Measurements from ENCODE around the gene ACRV1.
"Not testable (repeated sequence)": the region's sequence is repeated elsewhere in the genome, so short reads cannot be mapped to it uniquely, and the experiment has no call there.

The ACRV1 gene, protein sequence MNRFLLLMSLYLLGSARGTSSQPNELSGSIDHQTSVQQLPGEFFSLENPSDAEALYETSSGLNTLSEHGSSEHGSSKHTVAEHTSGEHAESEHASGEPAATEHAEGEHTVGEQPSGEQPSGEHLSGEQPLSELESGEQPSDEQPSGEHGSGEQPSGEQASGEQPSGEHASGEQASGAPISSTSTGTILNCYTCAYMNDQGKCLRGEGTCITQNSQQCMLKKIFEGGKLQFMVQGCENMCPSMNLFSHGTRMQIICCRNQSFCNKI

DNA sequence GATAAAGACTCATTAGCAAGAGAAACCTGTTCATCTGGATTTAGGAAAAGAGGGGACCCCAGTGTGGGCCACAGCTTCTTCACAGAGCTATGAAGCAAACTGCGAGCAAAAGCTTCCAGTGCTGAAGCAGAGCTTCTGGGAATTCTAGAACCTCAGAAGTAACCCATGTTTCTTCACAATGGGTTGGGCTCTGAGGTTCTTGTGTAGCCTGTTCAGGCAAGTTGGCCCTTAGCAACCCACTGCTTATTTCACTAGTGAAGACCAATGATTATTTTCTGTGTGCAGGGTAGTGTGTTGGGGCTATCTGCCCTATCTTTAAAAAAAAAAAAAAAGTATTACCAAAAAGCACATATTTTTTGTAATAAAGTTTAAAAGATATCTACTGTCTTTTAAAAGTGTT, at the start of gene ACRV1:
Gene ACRV1 (minus strand): TSS at position 101 of the 400 bp plus-strand sequence. CDS start 67 bp downstream, at position 34.
- DNase-seq (ENCODE audit: low read depth in 2 of 2, low spot score in 1 of 2): no peak

DNA sequence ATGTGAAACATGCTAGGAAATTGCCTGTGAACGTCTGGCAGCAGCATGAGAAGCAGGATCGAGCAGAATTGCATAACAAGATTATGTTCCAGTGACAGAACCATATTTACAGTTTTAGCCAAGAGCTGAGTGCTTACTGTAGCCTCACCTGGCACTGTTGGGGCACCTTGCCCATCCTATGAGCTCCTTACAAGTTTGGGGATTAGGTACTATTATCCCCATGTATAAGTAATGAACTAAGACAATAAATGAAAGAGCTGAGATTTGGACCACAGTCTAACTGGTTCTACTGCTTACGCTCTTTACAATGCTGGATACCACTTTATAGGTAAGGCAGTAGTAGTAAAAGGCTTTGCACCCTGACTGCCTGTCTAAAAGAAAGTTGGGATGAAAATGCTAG, 48.3 kb upstream of the ACRV1 start:
- DNase-seq (ENCODE audit: low read depth in 2 of 2, low spot score in 1 of 2): no peak

DNA sequence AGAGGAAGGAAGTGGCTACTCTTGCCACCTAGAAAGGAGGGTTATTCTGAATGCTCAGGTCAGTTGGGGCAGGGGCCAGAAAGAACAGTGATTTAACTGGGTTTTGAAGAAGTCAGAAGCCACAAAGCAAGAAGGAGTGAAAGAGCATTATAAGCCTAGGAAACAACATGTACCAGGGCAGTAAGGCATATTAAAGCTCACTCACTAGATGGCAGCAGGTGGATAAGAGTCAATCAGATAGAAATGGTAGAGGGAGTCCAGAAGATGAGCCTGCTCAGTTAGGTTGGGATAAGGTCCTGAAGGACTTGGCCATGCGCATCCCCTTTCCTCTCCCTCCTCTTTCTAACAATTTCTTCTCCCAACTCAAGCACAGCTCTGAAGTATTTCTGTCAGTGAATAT, 43.5 kb upstream of the ACRV1 start:
- DNase-seq (ENCODE audit: low read depth in 2 of 2, low spot score in 1 of 2): no peak

DNA sequence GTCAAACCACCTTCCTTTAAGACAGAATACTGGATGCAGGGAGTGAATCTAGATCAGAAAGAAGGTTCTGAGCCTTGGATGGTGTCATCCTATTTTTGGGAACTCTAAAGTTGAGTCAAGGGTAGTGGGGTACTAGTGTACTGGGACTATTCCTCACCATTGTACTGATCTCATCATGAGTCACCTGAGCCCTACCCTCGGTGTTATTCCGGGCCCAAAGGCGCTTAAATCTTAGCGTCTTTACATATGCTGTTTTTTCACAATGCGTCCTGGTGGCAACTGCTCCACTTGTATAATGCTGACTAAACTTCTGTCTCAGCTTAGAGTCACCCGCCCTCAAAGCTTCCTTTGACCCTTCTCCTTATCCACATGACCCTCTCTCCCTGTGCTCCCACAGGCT, 40.1 kb upstream of the ACRV1 start:
- no peak for DNase-seq (ENCODE audit: low read depth in 2 of 2, low spot score in 1 of 2)

DNA sequence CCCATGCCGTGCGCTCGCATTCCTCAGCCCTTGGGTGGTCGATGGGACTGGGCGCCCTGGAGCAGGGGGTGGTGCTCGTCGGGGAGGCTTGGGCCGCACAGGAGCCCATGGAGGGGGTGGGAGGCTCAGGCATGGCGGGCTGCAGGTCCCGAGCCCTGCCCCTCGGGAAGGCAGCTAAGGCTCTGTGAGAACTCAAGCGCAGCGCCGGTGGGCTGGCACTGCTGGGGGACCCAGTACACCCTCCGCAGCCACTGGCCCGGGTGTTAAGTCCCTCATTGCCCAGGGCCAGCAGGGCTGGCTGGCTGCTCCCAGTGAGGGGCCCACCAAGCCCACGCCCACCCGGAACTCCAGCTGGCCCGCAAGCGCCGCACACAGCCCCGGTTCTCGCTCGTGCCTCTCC, 24.0 kb upstream of the ACRV1 start:
- not testable (repeated sequence) for DNase-seq (ENCODE audit: low read depth in 2 of 2, low spot score in 1 of 2)

DNA sequence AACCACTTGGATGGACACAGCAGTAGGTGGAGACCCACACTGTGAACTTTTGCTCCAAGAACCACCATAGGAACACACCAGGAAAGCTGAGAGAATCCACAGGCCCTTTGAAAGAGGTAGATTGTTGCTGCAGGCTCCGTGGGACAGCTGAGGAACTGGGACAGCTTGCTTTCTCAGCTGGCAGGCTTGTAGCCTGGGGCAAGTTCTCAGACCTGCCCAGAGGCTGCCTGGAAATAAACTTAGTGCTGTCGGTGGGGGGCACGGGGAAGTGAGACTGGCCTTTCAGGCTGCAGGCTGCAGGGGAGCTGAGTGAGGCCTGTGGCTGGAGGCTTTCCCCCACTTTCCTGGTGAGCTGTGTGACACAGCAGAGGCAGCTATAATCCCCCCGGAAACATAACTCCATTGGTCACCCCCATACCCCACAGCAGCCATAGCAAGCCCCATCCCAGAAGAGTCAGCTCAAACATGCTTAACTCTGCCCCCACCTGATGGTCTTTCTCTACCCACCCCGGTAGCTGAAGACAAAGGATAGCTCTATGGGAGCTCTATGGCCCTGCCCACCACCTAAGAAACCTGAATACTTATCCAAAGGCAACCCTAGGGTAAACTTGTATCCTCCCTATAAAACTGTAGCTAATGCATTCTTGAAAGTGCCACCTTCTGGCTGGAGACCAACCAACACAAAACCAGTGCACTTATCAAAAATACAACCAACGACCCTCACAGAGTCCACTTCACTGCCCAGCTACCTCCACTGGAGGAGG, 21.4 kb upstream of the ACRV1 start:
- no peak for DNase-seq (ENCODE audit: low read depth in 2 of 2, low spot score in 1 of 2)

DNA sequence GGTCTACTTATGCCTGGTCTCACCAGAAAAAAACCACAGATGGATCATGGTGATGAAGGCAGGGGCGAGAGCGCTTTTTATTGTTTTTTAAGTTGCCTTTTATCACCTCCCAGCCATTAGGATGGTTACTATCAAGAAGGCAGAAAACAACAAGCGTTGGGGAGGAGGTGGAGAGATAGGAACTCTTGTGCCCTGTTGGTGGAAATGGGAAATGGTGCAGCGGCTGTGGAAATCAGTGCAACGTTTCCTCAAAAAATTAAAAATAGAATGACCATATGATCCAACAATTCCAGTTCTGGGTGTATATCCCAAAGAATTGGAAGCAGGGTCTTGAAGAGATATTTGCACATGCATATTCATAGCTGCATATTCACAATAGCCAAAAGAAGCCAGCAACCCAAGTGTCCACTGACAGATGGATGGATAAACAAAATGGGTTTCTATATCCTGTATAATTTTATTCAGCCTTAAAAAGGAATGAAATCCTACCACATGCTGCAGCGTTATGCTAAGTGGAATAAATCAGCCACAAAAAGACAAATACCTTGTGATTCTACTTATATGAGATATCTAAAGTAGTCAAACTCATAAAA, 20.5 kb upstream of the ACRV1 start:
- DNase-seq (ENCODE audit: low read depth in 2 of 2, low spot score in 1 of 2): no peak

DNA sequence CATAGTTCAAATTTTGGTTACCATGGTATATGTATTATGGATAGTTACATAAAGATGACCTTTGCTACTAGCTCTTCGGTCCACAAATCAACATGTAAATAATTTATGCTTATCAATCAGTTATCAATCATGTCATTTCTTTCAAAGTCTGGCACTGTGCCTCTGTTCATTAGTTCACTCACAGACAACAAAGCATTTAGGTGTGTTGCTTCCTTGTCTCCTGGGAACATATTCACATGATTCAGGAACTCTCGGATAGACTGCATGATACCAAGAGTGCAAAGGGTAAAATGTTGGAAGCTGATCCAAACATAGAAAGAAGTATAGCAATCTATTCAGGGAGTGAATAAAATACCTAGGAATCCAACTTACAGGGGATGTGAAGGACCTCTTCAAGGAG, 14.3 kb upstream of the ACRV1 start:
- no peak for DNase-seq (ENCODE audit: low read depth in 2 of 2, low spot score in 1 of 2)

DNA sequence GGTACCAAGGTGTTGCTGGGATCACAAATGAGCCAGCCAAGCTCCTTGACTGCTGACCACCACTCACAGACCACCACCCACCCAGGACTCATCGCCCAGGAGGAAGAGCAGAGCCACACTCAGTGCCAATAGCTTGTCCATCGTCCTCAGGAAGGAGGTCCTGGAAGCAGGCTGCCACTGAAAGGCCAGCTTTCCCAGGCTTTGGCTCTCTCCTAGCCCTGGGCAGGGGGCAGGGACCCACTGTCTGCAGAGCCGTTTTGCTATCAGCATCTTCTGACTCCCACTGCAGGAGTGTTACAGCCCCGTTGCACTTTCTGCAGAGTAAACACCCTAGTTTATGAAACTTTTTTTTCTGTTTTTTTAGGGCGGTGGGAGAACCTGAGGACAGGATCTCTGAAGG, 12.2 kb upstream of the ACRV1 start:
- DNase-seq (ENCODE audit: low read depth in 2 of 2, low spot score in 1 of 2): no peak

DNA sequence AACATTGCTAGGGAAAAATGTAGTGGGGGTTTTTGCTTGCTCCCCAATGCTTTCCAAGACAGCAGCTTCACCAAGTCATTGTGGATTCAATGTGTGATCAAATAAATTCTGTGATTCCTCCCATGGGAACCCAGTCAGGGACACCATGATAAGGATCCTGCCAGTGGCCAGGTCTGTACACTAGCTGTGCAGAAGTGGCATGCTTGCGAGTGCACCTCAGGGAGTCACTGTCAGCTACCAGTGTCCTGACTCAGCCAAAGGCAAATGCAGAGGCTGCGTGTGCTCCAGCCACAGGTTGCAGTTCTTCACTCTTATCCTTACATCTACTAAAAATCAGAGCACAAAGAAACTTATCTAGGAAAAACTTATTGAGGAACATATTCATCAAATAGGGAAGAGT, 9.4 kb upstream of the ACRV1 start:
- DNase-seq (ENCODE audit: low read depth in 2 of 2, low spot score in 1 of 2): no peak

DNA sequence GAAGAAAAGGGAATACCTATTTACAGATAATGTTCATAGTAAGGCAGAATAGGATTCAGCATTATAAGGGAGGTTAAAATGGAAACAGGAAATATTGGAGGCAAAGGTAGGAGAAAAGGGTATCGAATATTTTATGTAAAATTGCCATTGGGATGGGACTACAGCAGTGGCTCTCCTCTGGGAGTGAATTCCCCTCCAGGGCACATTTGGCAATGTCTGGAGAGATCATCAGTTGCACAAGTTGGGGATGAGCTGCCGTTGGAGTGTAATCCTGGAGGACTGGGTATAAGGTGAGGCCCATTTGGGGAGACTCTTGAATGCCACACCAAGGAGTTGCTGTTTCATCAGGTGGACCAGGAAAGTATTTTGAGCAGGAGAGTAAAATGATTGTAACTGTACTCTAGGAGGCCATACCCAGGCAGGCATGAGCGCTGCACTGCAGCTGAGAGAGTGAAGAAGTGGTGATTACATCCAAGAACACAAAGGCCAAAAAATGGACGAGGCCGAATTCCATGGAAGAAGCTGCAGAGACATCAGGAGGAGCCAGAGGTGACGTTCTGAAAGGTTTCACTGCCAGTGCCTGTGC, 8.7 kb upstream of the ACRV1 start:
- DNase-seq (ENCODE audit: low read depth in 2 of 2, low spot score in 1 of 2): no peak

DNA sequence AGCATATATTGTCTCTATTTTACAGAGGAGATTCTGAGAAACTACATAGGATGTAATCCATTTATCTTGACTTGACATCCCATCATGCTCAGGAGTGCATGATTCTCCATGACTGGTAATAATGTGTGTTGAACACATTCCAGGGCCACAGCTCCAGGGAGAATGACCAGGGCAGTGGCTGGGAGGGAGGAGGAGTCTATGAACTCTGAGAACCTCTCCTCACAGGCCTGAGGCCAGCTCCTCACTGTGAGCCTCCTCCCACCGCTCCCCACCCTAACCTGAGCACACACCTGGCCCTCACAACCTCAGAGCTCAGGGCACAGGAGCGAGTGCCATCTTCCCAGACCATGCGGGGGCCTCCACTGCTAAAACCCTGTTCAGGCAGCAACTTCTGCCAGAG, 8.0 kb upstream of the ACRV1 start:
- DNase-seq (ENCODE audit: low read depth in 2 of 2, low spot score in 1 of 2): no peak

DNA sequence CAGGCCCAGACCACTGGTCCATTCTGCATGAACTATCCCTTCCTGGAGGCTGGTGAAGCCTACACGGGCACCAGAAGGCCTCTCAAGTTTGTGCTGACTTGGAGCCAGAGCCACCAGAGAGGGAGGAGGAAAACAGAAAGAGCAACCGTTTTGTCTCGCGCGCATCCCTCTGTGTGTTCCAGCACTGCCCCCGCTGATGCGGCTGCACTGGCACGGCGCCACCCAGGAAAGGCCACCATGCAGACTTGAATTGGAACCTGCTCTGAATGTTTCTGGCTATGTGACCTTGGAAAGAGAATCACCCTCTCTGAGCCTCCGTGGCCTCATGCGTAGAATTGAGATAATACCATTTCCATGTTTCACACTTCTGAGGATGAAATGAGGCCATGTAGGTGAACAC, 7.4 kb upstream of the ACRV1 start:
- DNase-seq (ENCODE audit: low read depth in 2 of 2, low spot score in 1 of 2): no peak

DNA sequence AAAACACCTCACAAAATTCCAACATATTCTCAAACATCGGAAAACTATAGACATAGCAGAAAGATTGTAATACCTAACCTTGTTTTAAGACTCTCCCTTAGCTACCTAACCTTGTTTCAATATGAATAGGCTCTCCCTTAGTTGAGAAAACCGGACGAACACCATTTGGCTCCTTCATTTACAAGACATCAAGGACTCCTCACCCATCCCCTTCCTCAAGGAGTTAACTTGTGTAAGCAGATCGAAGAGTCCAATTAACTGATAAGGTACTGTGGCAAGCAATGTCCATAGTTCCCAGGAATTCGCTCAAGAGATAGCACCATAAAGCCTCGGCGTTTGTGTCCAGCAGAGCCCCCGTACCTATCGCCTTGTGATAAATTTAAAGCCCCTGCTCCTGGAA, 4.6 kb upstream of the ACRV1 start:
- DNase-seq (ENCODE audit: low read depth in 2 of 2, low spot score in 1 of 2): no peak

DNA sequence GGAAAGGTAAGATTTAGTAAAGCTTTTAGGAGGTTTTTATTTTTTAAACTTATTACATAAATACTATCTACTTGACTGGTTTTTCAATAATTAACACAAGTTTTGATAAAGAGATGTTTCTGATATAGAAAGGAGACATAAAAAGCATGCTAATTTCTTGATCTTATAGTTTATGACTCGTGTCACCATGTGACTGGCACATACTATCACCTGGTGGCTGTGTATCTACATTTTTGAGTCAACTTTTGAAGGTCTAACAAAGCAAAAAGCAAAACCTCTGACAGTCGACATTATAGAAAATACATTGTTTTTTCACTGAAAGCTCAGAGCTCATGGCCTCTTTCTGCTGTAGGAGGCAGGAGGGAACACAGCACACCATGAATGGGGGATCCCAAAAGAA, 810 bp downstream of the ACRV1 start:
- no peak for DNase-seq (ENCODE audit: low read depth in 2 of 2, low spot score in 1 of 2)

DNA sequence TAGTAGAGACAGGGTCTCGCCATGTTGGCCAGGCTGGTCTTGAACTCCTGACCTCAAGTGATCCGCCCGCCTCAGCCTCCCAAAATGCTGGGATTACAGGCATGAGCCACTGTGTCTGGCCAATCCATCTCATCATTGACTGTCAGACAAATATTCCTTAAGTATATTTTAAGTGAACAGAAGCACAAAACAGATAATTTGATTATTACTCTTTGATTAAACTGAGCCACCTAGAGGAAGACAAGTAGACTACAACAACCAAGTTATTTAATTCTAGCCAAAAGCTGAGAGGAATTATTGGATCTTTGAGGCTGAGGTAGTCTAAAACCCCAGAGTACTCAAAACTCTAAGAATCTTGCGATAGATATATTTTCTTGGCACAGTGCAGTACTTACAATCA, 1.2 kb downstream of the ACRV1 start:
- no peak for DNase-seq (ENCODE audit: low read depth in 2 of 2, low spot score in 1 of 2)

DNA sequence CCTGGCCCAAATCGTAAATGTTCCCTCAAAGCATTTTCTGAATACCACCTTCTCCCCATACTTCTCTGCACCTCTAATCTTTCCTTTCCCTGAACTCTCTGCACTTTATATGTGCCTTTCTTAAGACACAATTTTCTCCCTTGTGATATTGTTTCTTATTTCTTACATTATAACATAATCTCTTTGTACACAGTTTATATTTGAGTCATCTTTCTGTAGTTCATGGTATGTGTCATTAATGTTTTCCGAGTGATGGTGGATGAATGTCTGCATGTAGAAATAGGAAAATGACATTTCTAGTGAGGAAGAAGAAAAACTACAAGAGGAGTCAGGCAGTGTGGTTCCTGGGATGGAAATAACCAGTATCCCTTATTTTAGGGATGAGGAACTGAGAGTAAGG, 5.5 kb downstream of the ACRV1 start:
- no peak for DNase-seq (ENCODE audit: low read depth in 2 of 2, low spot score in 1 of 2)

DNA sequence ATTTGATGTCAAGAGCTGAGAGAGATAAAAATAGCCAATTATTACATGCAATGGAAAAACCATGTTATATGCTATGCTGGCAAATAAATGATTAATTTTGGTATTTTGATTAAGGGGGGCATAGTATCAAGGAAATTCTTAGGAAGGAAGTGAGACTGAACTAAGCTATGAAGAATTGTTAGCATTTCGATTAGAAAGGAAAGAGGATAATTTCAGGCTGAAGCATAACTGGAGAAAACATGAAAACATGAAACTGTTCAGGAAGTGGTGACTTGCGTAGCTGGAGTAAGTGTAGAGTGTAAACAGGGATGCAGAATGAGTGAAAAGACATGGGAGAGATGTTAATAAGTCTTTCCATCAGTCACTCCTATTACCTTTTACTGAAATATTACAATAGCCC, 6.4 kb downstream of the ACRV1 start:
- no peak for DNase-seq (ENCODE audit: low read depth in 2 of 2, low spot score in 1 of 2)

DNA sequence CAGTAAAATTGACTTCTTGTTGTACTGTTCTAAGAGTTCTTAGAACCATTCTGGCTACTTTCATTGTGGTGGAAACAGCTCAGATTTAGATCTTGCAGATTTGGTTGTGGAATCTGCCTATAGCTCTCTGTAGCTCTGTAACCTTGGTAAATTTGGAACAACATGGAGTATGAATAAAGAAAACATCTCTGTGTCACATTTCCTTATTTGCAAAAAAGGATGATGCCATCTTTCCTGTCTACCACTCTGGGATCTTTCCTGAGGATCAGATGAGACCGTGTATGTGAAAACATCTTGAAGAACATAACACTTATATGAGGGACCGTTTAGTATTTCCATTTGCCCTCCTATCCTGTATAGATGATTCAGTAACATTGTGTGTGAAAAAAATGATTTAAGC, 9.1 kb downstream of the ACRV1 start:
- no peak for DNase-seq (ENCODE audit: low read depth in 2 of 2, low spot score in 1 of 2)

DNA sequence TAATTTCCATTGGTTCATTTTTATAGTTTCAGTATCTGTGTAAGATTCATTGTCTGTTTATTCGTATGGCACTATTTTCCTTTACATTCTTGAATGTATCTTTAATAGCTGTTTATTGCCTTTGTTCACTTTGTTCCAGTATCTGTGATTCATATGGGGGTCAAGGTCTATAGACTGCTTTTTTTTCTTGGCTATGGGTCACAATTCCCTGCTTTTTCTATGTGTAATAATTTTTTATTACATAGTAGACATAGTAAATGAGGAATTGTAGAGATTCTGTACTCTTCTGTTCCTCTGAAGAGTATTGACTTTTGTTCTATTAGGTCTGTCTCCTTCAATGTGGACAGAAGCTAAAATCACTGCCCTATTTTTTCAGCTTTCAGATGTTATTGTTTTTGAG, 10.5 kb downstream of the ACRV1 start:
- no peak for DNase-seq (ENCODE audit: low read depth in 2 of 2, low spot score in 1 of 2)

DNA sequence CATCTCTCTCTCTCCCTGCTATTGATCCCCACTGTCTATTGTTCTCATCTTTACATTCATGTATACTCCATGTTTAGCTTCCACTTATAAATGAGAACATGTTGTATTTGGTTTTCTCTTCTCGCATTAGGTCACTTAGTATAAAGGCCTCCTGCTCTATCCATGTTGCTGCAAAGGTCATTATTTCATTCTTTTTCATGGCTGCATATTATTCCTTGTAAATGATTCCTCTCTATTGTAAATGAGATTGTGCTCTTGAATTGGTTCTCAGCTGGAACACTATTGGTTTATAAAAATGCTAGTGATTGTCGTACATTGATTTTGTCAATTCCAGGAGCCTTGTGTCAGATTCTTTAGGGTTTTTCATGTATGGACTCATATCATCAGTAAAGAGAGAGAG, 13.5 kb downstream of the ACRV1 start:
- DNase-seq (ENCODE audit: low read depth in 2 of 2, low spot score in 1 of 2): no peak

DNA sequence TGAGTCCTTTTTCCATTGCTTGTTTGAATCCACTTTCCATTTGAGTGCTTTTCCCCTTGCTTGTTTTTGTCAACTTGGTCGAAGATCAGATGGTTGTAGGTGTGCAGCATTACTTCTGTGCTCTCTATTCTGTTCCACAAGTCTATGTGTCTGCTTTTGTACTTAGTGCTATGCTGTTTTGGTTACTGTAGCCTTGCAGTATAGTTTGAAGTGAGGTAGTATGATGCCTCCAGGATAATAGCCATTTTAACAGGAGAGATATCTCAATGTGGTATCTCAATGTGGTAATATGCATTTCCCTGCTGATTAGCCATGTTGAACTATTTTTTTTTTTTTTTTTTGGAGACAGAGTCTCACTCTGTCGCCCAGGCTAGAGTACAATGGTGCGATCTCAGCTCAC, 16.7 kb downstream of the ACRV1 start:
- no peak for DNase-seq (ENCODE audit: low read depth in 2 of 2, low spot score in 1 of 2)
